Brain pericyte (primary cell): ENCODE results near the gene AMIGO2.

Source experiments
- DNase-seq: peaks from one replicate; pipeline ENCODE4 v3.0.0-alpha.2; 2012; ENCODE audit warnings: low read depth, low spot score

Gene AMIGO2

DNA sequence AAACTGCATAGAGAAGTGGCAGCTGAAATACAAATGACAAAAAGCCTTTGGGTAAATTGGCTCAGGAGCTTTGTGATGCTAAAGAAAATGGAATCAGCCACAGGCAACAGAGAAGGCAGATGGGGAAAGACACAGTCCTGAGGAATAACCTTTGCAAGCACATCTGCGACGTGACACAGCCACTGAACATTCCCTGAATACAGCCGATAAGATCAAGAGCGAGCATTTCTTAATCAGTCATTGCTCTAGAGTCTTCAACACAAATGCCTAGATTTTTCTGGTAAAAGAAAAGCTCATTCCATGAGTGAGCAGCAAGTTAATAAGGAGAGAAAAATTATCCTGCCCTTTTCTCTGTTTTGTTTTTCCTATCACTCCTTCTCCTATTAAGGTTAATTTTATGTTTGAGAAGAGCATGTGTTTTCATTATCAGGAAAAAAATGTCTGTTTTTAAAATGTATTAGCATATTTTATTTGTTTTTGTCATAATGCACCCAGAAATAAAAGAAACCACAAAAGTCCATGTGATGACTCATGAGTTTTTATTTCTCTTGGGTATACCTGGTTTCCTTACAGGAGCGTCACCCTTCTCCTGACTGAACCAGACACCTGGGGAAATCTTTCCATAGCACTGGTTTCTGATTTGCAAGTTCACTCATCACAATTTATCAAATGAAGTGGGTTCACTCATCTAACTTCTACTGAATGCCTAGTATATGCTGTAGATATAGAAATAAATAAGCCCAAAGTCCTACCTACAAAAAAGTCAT lies 45.8 kb downstream of the AMIGO2 start:
- DNase-seq = no peak

GRCh38 chr12:47033081-47033480 lies 46.7 kb downstream of the AMIGO2 start:
- no peak for DNase-seq

GRCh38 chr12:47032644-47033043 lies 47.1 kb downstream of the AMIGO2 start:
- no peak for DNase-seq

DNA sequence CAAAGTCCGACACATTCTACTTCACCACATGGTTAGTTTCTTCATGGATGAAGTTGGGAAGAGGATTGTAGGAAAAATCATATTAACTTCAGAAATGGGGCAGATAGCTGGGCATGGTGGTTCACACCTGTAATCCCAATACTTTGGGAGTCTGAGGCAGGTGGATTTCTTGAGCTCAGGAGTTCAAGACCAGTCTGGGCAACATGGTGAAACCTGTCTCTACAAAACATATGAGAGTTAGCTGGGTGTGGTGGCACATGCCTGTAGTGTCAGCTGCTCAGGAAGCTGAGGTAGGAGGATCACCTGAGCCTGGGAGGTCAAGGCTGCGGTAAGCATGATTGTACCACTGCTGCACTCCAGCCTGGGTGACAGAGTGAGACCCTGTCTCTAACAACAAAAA lies 49.9 kb downstream of the AMIGO2 start:
- no peak for DNase-seq

- no peak for DNase-seq
Observed at GRCh38 chr12:47028981-47029708, 50.6 kb downstream of the AMIGO2 start.

- no peak for DNase-seq
Observed at GRCh38 chr12:47028186-47028585, 51.6 kb downstream of the AMIGO2 start.
